ENCODE data around the gene TMC1. TPM values are rescaled to one million over a fixed set of nuclear protein-coding genes. Genes with fewer than 3 reads are reported as not detected.

TMC1 gene
- total RNA-seq, 4 donors from 2014 or later: 0.30 to 2.3 (median 0.44) TPM; not detected in 1

- Histone ChIP-seq H3K27me3 (no peaks in the 10 kb centered on the region), H3K4me1 (peaks cover 0 to 7% (median 0%) of the 10 kb centered on the region in 4 donors), H3K36me3 (no peaks in the 10 kb centered on the region), H3K27ac (peak overlapping the region in 2 of 4 donors; percentile 6 to 57), H3K4me3 (no peak overlapping the region), H3K9me3 (no peaks in the 10 kb centered on the region)
- no peak for TF ChIP-seq POLR2A (IDR thresholded peaks at IDR 0.05)
- TF ChIP-seq EP300 (IDR thresholded peaks at IDR 0.05): no peak
- no peak for TF ChIP-seq CTCF (IDR thresholded peaks at IDR 0.05)
- no peak for DNase-seq (ENCODE audit: low spot score in 2 of 2)
- WGBS, 2 donors: 89 to 91% methylated on average over 4 of the region's 4 CpGs
Observed at GRCh38 chr9:72563806-72564205, 42.4 kb downstream of the TMC1 start.

DNA sequence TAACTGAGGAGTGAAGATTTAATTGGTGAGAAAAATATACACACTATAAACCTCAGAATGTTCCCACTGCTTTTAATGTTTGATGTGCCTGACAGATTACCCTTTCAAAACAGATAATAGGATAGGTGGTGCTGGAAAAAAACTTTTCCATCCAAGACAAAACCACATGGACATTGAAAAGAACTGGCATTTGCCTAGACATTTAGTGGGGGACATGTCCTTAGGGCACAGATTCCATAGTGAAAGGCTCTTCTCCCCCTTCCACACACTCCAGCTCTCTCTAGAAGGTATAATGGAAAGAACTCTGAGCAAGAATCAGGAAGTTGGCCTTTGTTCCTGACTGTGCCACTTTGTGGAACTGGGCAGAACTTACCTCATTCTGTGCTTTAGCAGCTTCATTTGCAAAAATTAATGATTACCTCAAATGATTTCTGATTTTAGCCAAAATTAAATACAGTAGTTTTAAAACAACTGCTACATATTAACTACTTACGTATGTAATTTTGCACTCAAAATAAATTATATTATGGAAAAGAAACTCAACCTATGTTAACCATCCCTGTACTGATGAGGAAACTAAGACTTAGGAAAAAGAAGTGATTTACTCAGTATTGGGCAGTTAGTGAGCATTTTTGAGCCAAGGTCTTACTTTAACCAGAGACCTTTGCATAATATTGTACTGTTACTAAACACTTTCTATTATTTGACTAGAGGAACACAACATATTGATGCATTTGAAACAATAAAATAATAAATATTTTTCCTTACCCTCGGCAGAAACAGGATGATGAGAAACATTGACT, 43.3 kb downstream of the TMC1 start:
- H3K9me3 ChIP-seq: no peaks in the 10 kb centered on the region

GRCh38 chr9:72565535-72565934, 44.1 kb downstream of the TMC1 start:
- WGBS, 2 donors: 96 to 97% methylated on average over 7 of the region's 7 CpGs
- TF ChIP-seq EP300 (IDR thresholded peaks at IDR 0.05) (no peak), POLR2A (IDR thresholded peaks at IDR 0.05) (no peak), CTCF (IDR thresholded peaks at IDR 0.05) (no peak)
- H3K36me3 ChIP-seq: no peaks in the 10 kb centered on the region

More for the DNA sequence above, 43.3 kb downstream of the TMC1 start:
- 87 to 89% methylated on average over 2 of the region's 2 CpGs for WGBS, 2 donors
- Histone ChIP-seq H3K4me1 (peaks cover 0 to 16% (median 2%) of the 10 kb centered on the region in 4 donors), H3K36me3 (no peaks in the 10 kb centered on the region), H3K27me3 (no peaks in the 10 kb centered on the region), H3K4me3 (no peak overlapping the region), H3K27ac (peak overlapping the region in 2 of 4 donors; percentile 6 to 57)
- TF ChIP-seq CTCF (IDR thresholded peaks at IDR 0.05) (no peak), EP300 (IDR thresholded peaks at IDR 0.05) (no peak), POLR2A (IDR thresholded peaks at IDR 0.05) (no peak)
- DNase-seq (ENCODE audit: low spot score in 2 of 2): no peak

DNA sequence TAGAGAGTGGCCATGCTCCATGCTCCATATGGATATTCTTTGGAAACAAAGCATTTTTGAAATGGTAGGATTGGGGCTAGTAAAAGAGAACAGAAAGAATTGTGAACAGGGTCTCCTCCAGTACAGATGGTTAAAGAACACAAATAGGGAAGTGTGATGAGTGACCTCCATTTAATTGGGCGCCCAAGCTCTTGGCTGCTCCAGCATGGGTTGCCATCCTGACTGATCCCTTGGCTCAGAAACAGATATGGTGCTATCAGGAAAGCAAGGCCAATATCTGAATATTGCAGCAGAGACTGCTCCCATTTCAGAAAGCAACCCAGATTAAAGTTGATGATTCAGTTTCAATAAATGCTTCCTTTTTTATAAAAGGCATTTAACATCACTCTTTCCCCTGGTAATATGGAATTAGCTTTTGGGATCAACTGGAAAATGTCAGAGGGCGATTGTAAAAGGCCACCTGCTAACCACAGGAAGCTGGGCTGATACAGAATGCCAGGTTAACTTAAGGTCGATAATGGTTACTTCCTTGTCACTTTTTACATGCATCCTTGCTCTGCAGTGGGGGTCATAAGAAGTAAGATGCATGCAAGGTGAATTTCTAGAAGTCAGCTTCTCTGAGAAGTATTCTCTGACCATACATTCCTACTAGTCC, 52.9 kb downstream of the TMC1 start:
- Histone ChIP-seq H3K27ac (no peak overlapping the region), H3K27me3 (no peaks in the 10 kb centered on the region), H3K9me3 (no peaks in the 10 kb centered on the region), H3K4me3 (no peak overlapping the region), H3K36me3 (no peaks in the 10 kb centered on the region), H3K4me1 (peaks cover 0 to 45% (median 17%) of the 10 kb centered on the region in 4 donors)
- DNase-seq (ENCODE audit: low spot score in 2 of 2): no peak
- WGBS, 2 donors: 76 to 83% methylated on average over 3 of the region's 3 CpGs
- no peak for TF ChIP-seq CTCF (IDR thresholded peaks at IDR 0.05)
- no peak for TF ChIP-seq EP300 (IDR thresholded peaks at IDR 0.05)
- no peak for TF ChIP-seq POLR2A (IDR thresholded peaks at IDR 0.05)

More at GRCh38 chr9:72565535-72565934, 44.1 kb downstream of the TMC1 start:
- H3K4me1 ChIP-seq: peaks cover 0 to 20% (median 4%) of the 10 kb centered on the region in 4 donors
- no peak overlapping the region for H3K27ac ChIP-seq
- no peak overlapping the region for H3K4me3 ChIP-seq
- H3K9me3 ChIP-seq: no peaks in the 10 kb centered on the region
- H3K27me3 ChIP-seq: no peaks in the 10 kb centered on the region
- DNase-seq (ENCODE audit: low spot score in 2 of 2): no peak

- H3K27ac ChIP-seq: peak overlapping the region in 3 of 4 donors; percentile 35 to 91 (median 87)
- 52 to 58% methylated on average over 2 of the region's 2 CpGs for WGBS, 2 donors
Observed at GRCh38 chr9:72575666-72576065, 54.3 kb downstream of the TMC1 start.

More at GRCh38 chr9:72575666-72576065, 54.3 kb downstream of the TMC1 start:
- no peak for DNase-seq (ENCODE audit: low spot score in 2 of 2)
- no peaks in the 10 kb centered on the region for H3K9me3 ChIP-seq
- H3K4me1 ChIP-seq: peaks cover 0 to 50% (median 14%) of the 10 kb centered on the region in 4 donors
- H3K27me3 ChIP-seq: no peaks in the 10 kb centered on the region
- H3K36me3 ChIP-seq: no peaks in the 10 kb centered on the region
- no peak overlapping the region for H3K4me3 ChIP-seq
- TF ChIP-seq CTCF (IDR thresholded peaks at IDR 0.05) (no peak), EP300 (IDR thresholded peaks at IDR 0.05) (no peak), POLR2A (IDR thresholded peaks at IDR 0.05) (no peak)

All from tibial nerve (tissue), 4 donors.